NT2/D1 (cell line): ENCODE data around the gene HSD17B1.
"Not testable (repeated sequence)": the region's sequence is repeated elsewhere in the genome, so short reads cannot be mapped to it uniquely, and the experiment has no call there.

Experiments
- DNase-seq: peaks from one replicate; pipeline ENCODE4 v3.0.0-alpha.2; 2011; ENCODE audit warnings: low read depth, low spot score
- H3K27me3 ChIP-seq: 2 replicates; pipeline ENCODE4 v1.6.0; 2011; ENCODE audit warnings: mild to moderate bottlenecking; ENCODE audit not compliant: insufficient read length, insufficient read depth
- H3K36me3 ChIP-seq: 2 replicates; pipeline ENCODE4 v1.6.1; 2011; ENCODE audit warnings: mild to moderate bottlenecking, low read length, mixed read lengths; ENCODE audit not compliant: insufficient read depth, insufficient read length
- H3K4me1 ChIP-seq: 2 replicates; pipeline ENCODE4 v1.5.1; 2011; ENCODE audit not compliant: insufficient read depth, insufficient read length
- H3K4me3 ChIP-seq: 2 replicates; pipeline ENCODE4 v1.5.1; 2011; ENCODE audit warnings: low read depth; ENCODE audit not compliant: insufficient read length
- H3K9ac ChIP-seq: 2 replicates; pipeline ENCODE4 v1.6.0; 2011; ENCODE audit warnings: low read depth; ENCODE audit not compliant: insufficient read length
- H3K9me3 ChIP-seq: 2 replicates; pipeline ENCODE4 v1.5.1; 2011; ENCODE audit warnings: mild to moderate bottlenecking, low read length; ENCODE audit not compliant: insufficient read depth
- SUZ12 ChIP-seq: IDR thresholded peaks from 2 replicates; pipeline ENCODE4 v1.6.1; 2011; ENCODE audit not compliant: insufficient read length, insufficient read depth; ENCODE audit errors: extremely low read depth
- YY1 ChIP-seq: IDR thresholded peaks from 2 replicates; pipeline ENCODE4 v1.6.1; 2011; ENCODE audit not compliant: insufficient read length, insufficient read depth
- ZNF274 ChIP-seq: IDR thresholded peaks from 2 replicates; pipeline ENCODE4 v1.6.1; 2011; ENCODE audit warnings: mild to moderate bottlenecking, low read depth, low read length

The HSD17B1 gene

GRCh38 chr17:42554250-42555121, 1.8 kb downstream of the HSD17B1 start:
- no peak for TF ChIP-seq SUZ12
- TF ChIP-seq ZNF274 = no peak
- Histone ChIP-seq H3K4me3 (peak overlapping the region; percentile 81), H3K36me3 (peaks cover 11% of the 10 kb centered on the region), H3K9me3 (no peaks in the 10 kb centered on the region), H3K27me3 (no peaks in the 10 kb centered on the region), H3K4me1 (peaks cover 9% of the 10 kb centered on the region), H3K9ac (peak overlapping the region; percentile 86)
- DNase-seq = no peak

- peak overlapping the region; percentile 81 for H3K4me3 ChIP-seq
- no peaks in the 10 kb centered on the region for H3K9me3 ChIP-seq
- H3K27me3 ChIP-seq = no peaks in the 10 kb centered on the region
- DNase-seq = no peak
- peaks cover 11% of the 10 kb centered on the region for H3K36me3 ChIP-seq
- peak overlapping the region; percentile 86 for H3K9ac ChIP-seq
- TF ChIP-seq YY1 (no peak), SUZ12 (no peak), ZNF274 (no peak)
- peaks cover 8% of the 10 kb centered on the region for H3K4me1 ChIP-seq
Observed at GRCh38 chr17:42555122-42555622, 2.4 kb downstream of the HSD17B1 start.

- DNase-seq, H3K9me3 ChIP-seq, H3K4me3 ChIP-seq, H3K27me3 ChIP-seq, H3K9ac ChIP-seq, H3K4me1 ChIP-seq: not testable (repeated sequence)
- peaks cover 11% of the 10 kb centered on the region for H3K36me3 ChIP-seq
Observed at GRCh38 chr17:42555961-42556617, 3.4 kb downstream of the HSD17B1 start.

- TF ChIP-seq YY1 (no peak), SUZ12 (no peak), ZNF274 (no peak)
- Histone ChIP-seq H3K9ac (no peak overlapping the region), H3K27me3 (no peaks in the 10 kb centered on the region), H3K36me3 (peaks cover 14% of the 10 kb centered on the region), H3K4me1 (peaks cover 10% of the 10 kb centered on the region), H3K9me3 (no peaks in the 10 kb centered on the region), H3K4me3 (no peak overlapping the region)
- no peak for DNase-seq
Observed at GRCh38 chr17:42559075-42559474, 6.4 kb downstream of the HSD17B1 start.

- Histone ChIP-seq H3K9ac (no peak overlapping the region), H3K9me3 (no peaks in the 10 kb centered on the region), H3K4me3 (no peak overlapping the region), H3K36me3 (peaks cover 25% of the 10 kb centered on the region), H3K4me1 (peaks cover 9% of the 10 kb centered on the region), H3K27me3 (no peaks in the 10 kb centered on the region)
- TF ChIP-seq SUZ12 (no peak), YY1 (no peak), ZNF274 (no peak)
- no peak for DNase-seq
Observed at GRCh38 chr17:42560246-42560645, 7.5 kb downstream of the HSD17B1 start.

- peaks cover 40% of the 10 kb centered on the region for H3K36me3 ChIP-seq
- peak; percentile 95 for DNase-seq
- peak within 1 kb of the TSS; percentile 93 for H3K4me3 ChIP-seq
- H3K9ac ChIP-seq = peak within 1 kb of the TSS; percentile 87
- no peak for TF ChIP-seq YY1
- no peak for TF ChIP-seq SUZ12
- no peak for TF ChIP-seq ZNF274
- H3K27me3 ChIP-seq = no peaks in the 10 kb centered on the region
- peaks cover 16% of the 10 kb centered on the region for H3K4me1 ChIP-seq
- H3K9me3 ChIP-seq = no peaks in the 10 kb centered on the region
Observed at GRCh38 chr17:42561897-42562387, 9.2 kb downstream of the HSD17B1 start, which contains the start of gene COASY. COASY (plus strand) TSS chr17:42562148; CDS start chr17:42562623, 475 bp downstream.

- H3K9ac ChIP-seq = peak overlapping the region; percentile 87
- TF ChIP-seq SUZ12 (no peak), YY1 (no peak), ZNF274 (no peak)
- DNase-seq = no peak
- peak overlapping the region; percentile 93 for H3K4me3 ChIP-seq
- H3K36me3 ChIP-seq = peaks cover 42% of the 10 kb centered on the region
- H3K4me1 ChIP-seq = peaks cover 17% of the 10 kb centered on the region
- no peaks in the 10 kb centered on the region for H3K27me3 ChIP-seq
- H3K9me3 ChIP-seq = no peaks in the 10 kb centered on the region
Observed at GRCh38 chr17:42562388-42563142, 9.8 kb downstream of the HSD17B1 start.
